K562 (cell line): Measurements from ENCODE around the gene BANK1. TPM values are rescaled to one million over a fixed set of nuclear protein-coding genes. Genes with fewer than 3 reads are reported as not detected.

Experiments
- ATAC-seq: fragments of 200-7000 bp; cut with Tn5 transposase; 3 replicates; pipeline ENCODE4 v1.9.1; 2020; ENCODE audit warnings: moderate library complexity
- BruUV-seq: library from RNA; stranded (reverse); fragments of 400-500 nt; replicated peaks from 2 replicates; lab custom pipeline; 2021; lab: Mats Ljungman, UMichigan
- CTCF ChIA-PET: fragments of 300-600 bp; formaldehyde crosslinking; extraction: SDS; loops from one replicate; lab custom pipeline; 2021; ENCODE audit warnings: low intra/inter-chr PET ratio; lab: Yijun Ruan, JAX
- POLR2A ChIA-PET: fragments of 300-600, 350-650 bp; sonication (Branson Sonifier 250); formaldehyde crosslinking; extraction: SDS; loops from one replicate; lab custom pipeline; 2021; ENCODE audit warnings: antibody characterized with exemption, inconsistent platforms; lab: Yijun Ruan, JAX
- DNase-seq, 4 experiments: peaks; one replicate each; pipeline versions ENCODE4 v3.0.0 to v3.0.0-alpha.2; 2011 to 2018; ENCODE audit warnings: low spot score in 3 of 4, mixed read lengths in 3 of 4; ENCODE audit errors: extremely low read depth in 1 of 4
- FAIRE-seq: peaks from 2 replicates; lab custom pipeline; 2011; peaks lifted over from hg19 to GRCh38; lab: Jason Lieb, UNC
- H2AFZ ChIP-seq: 2 replicates; pipeline ENCODE4 v1.6.0; 2011; ENCODE audit warnings: low read depth, low read length, control low read depth, inconsistent platforms
- H3K27ac ChIP-seq: fragments of 200-600 bp; 3 replicates; pipeline ENCODE4 v1.8.0; 2011; ENCODE audit warnings: low read depth, mild to moderate bottlenecking, control low read depth, inconsistent platforms, low read length, moderate library complexity, mixed read lengths; ENCODE audit errors: extremely low read depth
- H3K27me3 ChIP-seq, 2 experiments: fragments of 300-600 bp in 1 of 2; 2 replicates in 1 of 2; 3 replicates in 1 of 2; pipeline versions ENCODE4 v1.6.0 to v1.8.0; 2011; ENCODE audit warnings: inconsistent platforms in 2 of 2, low read length in 2 of 2, mild to moderate bottlenecking in 1 of 2, mixed read lengths in 1 of 2, moderate library complexity in 1 of 2; ENCODE audit not compliant: control insufficient read depth in 2 of 2, insufficient read depth in 2 of 2
- H3K36me3 ChIP-seq: fragments of 300-600 bp; 3 replicates; pipeline ENCODE4 v1.8.0; 2011; ENCODE audit warnings: mild to moderate bottlenecking, low read length, inconsistent platforms; ENCODE audit not compliant: control insufficient read depth, insufficient read depth
- H3K4me1 ChIP-seq, 2 experiments: fragments of 200-600 bp in 1 of 2; replicated peaks in 1 of 2; 2 replicates in 1 of 2; 3 replicates in 1 of 2; pipeline versions ENCODE4 v1.5.1 to v1.8.0; 2011; ENCODE audit warnings: inconsistent platforms in 2 of 2, low read length in 2 of 2, mild to moderate bottlenecking in 1 of 2, mixed read lengths in 1 of 2, moderate library complexity in 1 of 2; ENCODE audit not compliant: control insufficient read depth in 2 of 2, insufficient read depth in 2 of 2
- H3K4me2 ChIP-seq: 2 replicates; pipeline ENCODE4 v1.6.1; 2011; ENCODE audit warnings: low read length, control low read depth, inconsistent platforms, mixed read lengths; ENCODE audit not compliant: insufficient read depth
- H3K4me3 ChIP-seq: fragments of 200-600 bp; sonication (generic), shearing (Covaris generic); 2 replicates; pipeline ENCODE4 v1.5.1; 2016; ENCODE audit warnings: control low read depth, inconsistent platforms
- H3K79me2 ChIP-seq: fragments of 200-600 bp; 3 replicates; pipeline ENCODE4 v1.8.0; 2011; ENCODE audit warnings: low read length, inconsistent platforms; ENCODE audit not compliant: control insufficient read depth, insufficient read depth
- H3K9ac ChIP-seq, 2 experiments: 2 replicates each; pipeline versions ENCODE4 v1.6.0 to v1.6.1; 2011; ENCODE audit warnings: low read depth in 2 of 2, low read length in 2 of 2, control low read depth in 1 of 2, inconsistent platforms in 1 of 2, mild to moderate bottlenecking in 1 of 2, mixed read lengths in 1 of 2; ENCODE audit not compliant: insufficient read depth in 1 of 2
- H3K9me1 ChIP-seq: one replicate; pipeline ENCODE4 v1.6.0; 2011; ENCODE audit warnings: inconsistent platforms, mild to moderate bottlenecking, low read length, moderate library complexity; ENCODE audit not compliant: control insufficient read depth, insufficient read depth
- H3K9me3 ChIP-seq: replicated peaks from 2 replicates; pipeline ENCODE4 v1.5.1; 2011; ENCODE audit warnings: low read depth, low read length, inconsistent platforms; ENCODE audit not compliant: control insufficient read depth, insufficient read depth
- H4K20me1 ChIP-seq: replicated peaks from 2 replicates; pipeline ENCODE4 v1.6.1; 2011; ENCODE audit warnings: low read length, inconsistent platforms, mixed read lengths; ENCODE audit not compliant: control insufficient read depth, insufficient read depth
- BMI1 ChIP-seq: fragments of 150-350 bp; IDR thresholded peaks from 2 replicates; pipeline ENCODE4 v1.6.1; 2014; ENCODE audit warnings: low read length
- FOSL1 ChIP-seq: fragments of 200-800 bp; sonication (Bioruptor generic); conservative IDR thresholded peaks from 2 replicates; pipeline ENCODE4 v1.6.1; 2016; ENCODE audit warnings: missing genetic modification characterization, missing compliant biosample characterization
- KDM1A ChIP-seq, 2 experiments: fragments of 450-650 bp; IDR thresholded peaks; 2 replicates each; pipeline ENCODE4 v1.6.1; 2016; ENCODE audit warnings: mild to moderate bottlenecking in 2 of 2
- LARP7 ChIP-seq: fragments of 450-650 bp; IDR thresholded peaks from 2 replicates; pipeline ENCODE4 v1.6.1; 2016
- NFYB ChIP-seq: IDR thresholded peaks from 2 replicates; pipeline ENCODE4 v1.6.1; 2011; ENCODE audit warnings: mild to moderate bottlenecking, moderate library complexity; ENCODE audit not compliant: insufficient read length; ENCODE audit errors: extremely low read depth
- RAD51 ChIP-seq: fragments of 450-650 bp; IDR thresholded peaks from 2 replicates; pipeline ENCODE4 v1.7.1; 2016; ENCODE audit warnings: low read depth, mild to moderate bottlenecking, borderline replicate concordance
- ZNF277 ChIP-seq: fragments of 250-450 bp; sonication (Bioruptor Pico); IDR thresholded peaks from 2 replicates; pipeline ENCODE4 v1.8.0; 2022; ENCODE audit warnings: inconsistent platforms, mild to moderate bottlenecking, moderate library complexity, borderline replicate concordance
- ZNF592 ChIP-seq: fragments of 450-650 bp; IDR thresholded peaks from 2 replicates; pipeline ENCODE4 v1.6.1; 2017; ENCODE audit warnings: antibody characterized with exemption, mild to moderate bottlenecking
- ZSCAN29 ChIP-seq: fragments of 450-650 bp; IDR thresholded peaks from 2 replicates; pipeline ENCODE4 v1.6.1; 2017
- WGBS: fragments of 100-300 bp; shearing (Covaris generic); methylation state at CpG from one replicate; pipeline ENCODE4 v1.1.6; 2016; ENCODE audit warnings: low coverage, mixed read lengths; ENCODE audit not compliant: insufficient coverage; ENCODE audit errors: missing lambda C conversion rate; 5-methylcytosine and 5-hydroxymethylcytosine counted together
- in situ Hi-C: fragments of 300-500 bp; cut with MboI; formaldehyde crosslinking; loops from 4 replicates; pipeline ENCODE4 v1.15.0; 2018; ENCODE audit warnings: inconsistent platforms, mixed read lengths
- intact Hi-C: fragments of 100-400 bp; cut with micrococcal nuclease; formaldehyde crosslinking; loops from 2 replicates; pipeline ENCODE4 v1.14.2; 2022
- polyA plus RNA-seq, 8 experiments: library from polyadenylated mRNA; depleted of rRNA in 4 of 8; stranded (reverse) in 5 of 8; unstranded in 3 of 8; fragments of >200 nt; fragmentation: Nextera tagmentation in 2 of 8; fragmentation: Illumina TruSeq in 1 of 8; extraction: Ambion mirVana in 2 of 8; extraction: Trizol in 1 of 8; gene quantifications; 2 replicates each; pipeline versions ENCODE4 v1.2.1 to v1.2.3, GENCODE V29; 2011 to 2014; ENCODE audit warnings: inconsistent platforms in 1 of 8, missing spikeins in 1 of 8
- total RNA-seq, 7 experiments: library from RNA; depleted of rRNA in 6 of 7; stranded (reverse); fragments of >200 nt in 6 of 7; fragmentation: Illumina TruSeq in 2 of 7; extraction: Trizol in 2 of 7; gene quantifications; 2 replicates each; pipeline versions ENCODE4 v1.2.1 to v1.2.3, GENCODE V29; 2011 to 2021; ENCODE audit warnings: low replicate concordance in 1 of 7
- TF ChIP-seq, protein P1 (sequence below): fragments of 450-650 bp; formaldehyde crosslinking; IDR thresholded peaks from 2 replicates; pipeline ENCODE4 v1.4.0; 2020; ENCODE audit warnings: mild to moderate bottlenecking
- TF ChIP-seq, protein P2 (sequence below): sonication (generic); formaldehyde crosslinking; IDR thresholded peaks from 2 replicates; pipeline ENCODE4 v1.8.1; 2023; ENCODE audit warnings: mild to moderate bottlenecking, missing genetic modification reagents
- TF ChIP-seq, protein P3 (sequence below): fragments of 250-450 bp; sonication (Bioruptor Pico); IDR thresholded peaks from 2 replicates; pipeline ENCODE4 v1.4.0; 2020

Gene BANK1
- total and polyA plus RNA-seq, 9 of the 15 experiments (the other 6 are each of a cell fraction or from before 2014, with no cell fraction given) = not detected

GRCh38 chr4:101762534-101762933, 28.0 kb upstream of the BANK1 start (continued):
- TF ChIP-seq, protein P1, sequence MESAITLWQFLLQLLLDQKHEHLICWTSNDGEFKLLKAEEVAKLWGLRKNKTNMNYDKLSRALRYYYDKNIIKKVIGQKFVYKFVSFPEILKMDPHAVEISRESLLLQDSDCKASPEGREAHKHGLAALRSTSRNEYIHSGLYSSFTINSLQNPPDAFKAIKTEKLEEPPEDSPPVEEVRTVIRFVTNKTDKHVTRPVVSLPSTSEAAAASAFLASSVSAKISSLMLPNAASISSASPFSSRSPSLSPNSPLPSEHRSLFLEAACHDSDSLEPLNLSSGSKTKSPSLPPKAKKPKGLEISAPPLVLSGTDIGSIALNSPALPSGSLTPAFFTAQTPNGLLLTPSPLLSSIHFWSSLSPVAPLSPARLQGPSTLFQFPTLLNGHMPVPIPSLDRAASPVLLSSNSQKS = no peak

DNA sequence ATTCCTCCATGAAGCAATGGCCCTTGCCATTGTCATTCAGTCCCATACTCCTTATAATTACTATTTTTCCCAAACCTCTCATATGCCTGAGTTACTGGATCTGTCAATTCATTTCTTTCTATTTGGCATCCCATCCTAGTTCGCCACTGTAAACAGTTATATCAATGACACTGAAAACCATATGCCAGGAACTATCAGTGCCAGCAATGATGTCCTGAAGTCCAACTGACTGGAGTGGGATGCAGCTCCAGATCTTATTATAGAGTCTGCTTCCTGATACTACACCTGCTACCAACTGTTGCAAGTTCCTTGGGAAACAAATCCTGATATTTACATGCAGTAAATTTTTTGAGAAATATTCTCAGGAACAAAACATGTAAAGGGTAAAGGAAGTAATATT, 27.0 kb upstream of the BANK1 start:
- H3K9ac ChIP-seq = no peak overlapping the region
- H3K4me2 ChIP-seq = no peak overlapping the region
- H3K9me1 ChIP-seq = no peaks in the 10 kb centered on the region
- no peaks in the 10 kb centered on the region for H3K4me1 ChIP-seq
- no peaks in the 10 kb centered on the region for H4K20me1 ChIP-seq
- H2AFZ ChIP-seq = no peak overlapping the region
- CTCF ChIA-PET = no interaction called here
- ATAC-seq (no peak), DNase-seq (no peak), FAIRE-seq (no peak)
- no peaks in the 10 kb centered on the region for H3K36me3 ChIP-seq
- no TSS peak for BruUV-seq
- 0% methylated on average over 1 of the region's 1 CpG for WGBS
- POLR2A ChIA-PET = no interaction called here
- intact Hi-C loops = no loop called here
- H3K27me3 ChIP-seq = no peaks in the 10 kb centered on the region
- H3K79me2 ChIP-seq = no peaks in the 10 kb centered on the region
- in situ Hi-C loops = no loop called here
- H3K27ac ChIP-seq = no peak overlapping the region
- no peak overlapping the region for H3K4me3 ChIP-seq
- no peaks in the 10 kb centered on the region for H3K9me3 ChIP-seq
- TF ChIP-seq RAD51 (no peak), ZNF277 (CRISPR knock-in tag) (no peak), NFYB (no peak), KDM1A (IDR thresholded peaks at IDR 0.05) (no peak), ZNF592 (no peak), LARP7 (no peak), FOSL1 (no peak), BMI1 (no peak), ZSCAN29 (no peak)
- TF ChIP-seq, protein P2, sequence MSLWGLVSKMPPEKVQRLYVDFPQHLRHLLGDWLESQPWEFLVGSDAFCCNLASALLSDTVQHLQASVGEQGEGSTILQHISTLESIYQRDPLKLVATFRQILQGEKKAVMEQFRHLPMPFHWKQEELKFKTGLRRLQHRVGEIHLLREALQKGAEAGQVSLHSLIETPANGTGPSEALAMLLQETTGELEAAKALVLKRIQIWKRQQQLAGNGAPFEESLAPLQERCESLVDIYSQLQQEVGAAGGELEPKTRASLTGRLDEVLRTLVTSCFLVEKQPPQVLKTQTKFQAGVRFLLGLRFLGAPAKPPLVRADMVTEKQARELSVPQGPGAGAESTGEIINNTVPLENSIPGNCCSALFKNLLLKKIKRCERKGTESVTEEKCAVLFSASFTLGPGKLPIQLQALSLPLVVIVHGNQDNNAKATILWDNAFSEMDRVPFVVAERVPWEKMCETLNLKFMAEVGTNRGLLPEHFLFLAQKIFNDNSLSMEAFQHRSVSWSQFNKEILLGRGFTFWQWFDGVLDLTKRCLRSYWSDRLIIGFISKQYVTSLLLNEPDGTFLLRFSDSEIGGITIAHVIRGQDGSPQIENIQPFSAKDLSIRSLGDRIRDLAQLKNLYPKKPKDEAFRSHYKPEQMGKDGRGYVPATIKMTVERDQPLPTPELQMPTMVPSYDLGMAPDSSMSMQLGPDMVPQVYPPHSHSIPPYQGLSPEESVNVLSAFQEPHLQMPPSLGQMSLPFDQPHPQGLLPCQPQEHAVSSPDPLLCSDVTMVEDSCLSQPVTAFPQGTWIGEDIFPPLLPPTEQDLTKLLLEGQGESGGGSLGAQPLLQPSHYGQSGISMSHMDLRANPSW (CRISPR knock-in tag) = no peak
- TF ChIP-seq, protein P3, sequence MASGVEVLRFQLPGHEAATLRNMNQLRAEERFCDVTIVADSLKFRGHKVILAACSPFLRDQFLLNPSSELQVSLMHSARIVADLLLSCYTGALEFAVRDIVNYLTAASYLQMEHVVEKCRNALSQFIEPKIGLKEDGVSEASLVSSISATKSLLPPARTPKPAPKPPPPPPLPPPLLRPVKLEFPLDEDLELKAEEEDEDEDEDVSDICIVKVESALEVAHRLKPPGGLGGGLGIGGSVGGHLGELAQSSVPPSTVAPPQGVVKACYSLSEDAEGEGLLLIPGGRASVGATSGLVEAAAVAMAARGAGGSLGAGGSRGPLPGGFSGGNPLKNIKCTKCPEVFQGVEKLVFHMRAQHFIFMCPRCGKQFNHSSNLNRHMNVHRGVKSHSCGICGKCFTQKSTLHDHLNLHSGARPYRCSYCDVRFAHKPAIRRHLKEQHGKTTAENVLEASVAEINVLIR (CRISPR knock-in tag) = no peak
